GM18519 (cell line): ENCODE data around the gene LDHAL6A.

Experiments
- ATAC-seq: cut with Tn5 transposase; IDR thresholded peaks from one replicate; pipeline ENCODE4 v1.9.1; 2021; ENCODE audit warnings: mild to moderate bottlenecking, moderate library complexity; ENCODE audit not compliant: unreplicated experiment, low FRiP score

LDHAL6A gene

DNA sequence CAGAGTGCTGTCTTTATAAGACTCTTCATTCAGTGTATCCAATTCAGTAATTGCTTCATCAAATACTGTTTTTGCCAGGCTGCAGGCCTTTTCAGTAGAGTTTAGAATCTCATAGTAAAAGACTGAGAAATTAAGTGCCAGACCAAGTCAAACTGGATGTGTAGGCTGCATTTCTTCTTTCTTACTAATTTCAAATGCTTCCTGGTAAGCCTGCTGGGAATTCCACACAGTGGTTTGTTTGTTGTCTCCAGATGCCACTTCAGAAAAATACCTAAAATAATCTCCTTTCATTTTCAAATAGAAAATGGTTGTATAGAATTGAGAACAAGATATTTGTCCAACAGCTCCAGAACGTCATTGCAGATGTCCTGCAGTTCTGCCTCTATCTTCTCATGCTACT is 34.7 kb downstream of the LDHAL6A start:
- ATAC-seq, result no peak

DNA sequence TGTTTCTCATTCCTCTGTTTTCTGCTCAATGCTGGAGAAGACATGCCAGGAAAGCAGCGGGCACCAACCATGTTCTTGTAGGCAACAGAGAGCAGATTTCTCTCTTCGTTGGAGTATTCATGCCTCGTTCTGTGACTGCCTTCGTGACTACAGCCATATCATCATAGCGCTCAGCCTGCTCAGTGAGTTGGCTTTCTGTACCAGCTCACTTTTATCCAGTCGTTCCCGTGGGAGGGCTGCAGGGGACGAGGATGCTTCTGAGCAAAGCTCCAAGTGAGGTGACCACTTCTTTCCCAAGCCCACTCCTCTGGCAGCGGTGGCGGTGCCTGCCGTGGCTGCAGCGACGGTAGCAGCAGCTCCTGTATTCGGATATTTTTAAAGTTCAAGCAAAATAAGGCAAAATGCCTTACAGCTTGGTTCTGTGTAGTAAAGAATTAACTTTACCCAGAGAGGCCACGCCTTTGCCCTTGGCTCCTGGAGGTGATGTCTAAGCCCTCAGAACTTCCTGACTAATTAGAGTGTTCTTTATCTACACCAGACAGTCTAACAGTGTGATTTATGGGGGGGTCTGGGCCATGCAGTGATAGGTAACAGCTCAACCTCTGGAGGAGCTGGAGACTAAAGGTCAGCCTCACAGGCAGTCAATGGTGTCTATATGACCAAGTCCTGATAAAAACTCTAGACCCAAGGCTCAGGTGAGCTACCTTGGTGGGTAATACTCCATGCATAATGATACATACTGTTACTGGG is 35.3 kb downstream of the LDHAL6A start:
- no peak for ATAC-seq

GRCh38 chr11:18491924-18492323 is 36.3 kb downstream of the LDHAL6A start:
- no peak for ATAC-seq

DNA sequence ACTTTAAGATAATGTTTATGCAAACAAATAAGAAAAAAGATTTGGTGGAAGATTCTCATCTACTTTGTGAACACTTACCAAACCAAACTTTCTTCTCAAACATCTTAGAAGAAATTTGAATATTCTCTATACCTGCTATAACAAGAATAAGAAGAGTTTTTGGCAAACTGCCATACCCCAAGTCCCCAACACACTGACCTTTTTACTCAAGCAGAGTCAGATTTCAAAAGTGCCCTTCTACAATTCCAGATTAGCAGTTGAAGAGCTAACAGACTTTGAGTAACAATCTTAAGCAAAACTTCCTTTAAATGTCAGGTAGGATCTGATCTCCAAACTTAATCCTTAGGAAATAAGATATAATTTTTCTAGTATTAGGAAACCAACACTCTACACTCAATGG is 37.2 kb downstream of the LDHAL6A start:
- ATAC-seq, result no peak

DNA sequence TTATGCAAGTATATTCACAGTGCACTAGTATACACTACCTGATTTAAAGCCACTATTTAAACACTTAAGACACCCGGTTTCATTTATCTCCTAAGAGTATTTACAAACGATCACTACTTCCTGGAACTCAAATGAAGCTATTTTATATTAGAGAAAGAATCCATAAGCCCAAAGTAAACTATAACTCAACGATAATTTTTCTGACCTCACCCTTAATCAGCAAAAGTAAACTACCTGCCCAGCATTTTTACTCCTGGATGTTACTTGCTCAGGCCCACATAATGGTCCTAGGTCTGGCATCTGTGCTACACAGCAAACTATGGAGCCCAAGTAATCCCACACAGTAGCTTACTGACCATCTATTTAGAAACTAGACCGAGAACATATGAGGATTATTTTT is 37.7 kb downstream of the LDHAL6A start:
- ATAC-seq, result no peak

DNA sequence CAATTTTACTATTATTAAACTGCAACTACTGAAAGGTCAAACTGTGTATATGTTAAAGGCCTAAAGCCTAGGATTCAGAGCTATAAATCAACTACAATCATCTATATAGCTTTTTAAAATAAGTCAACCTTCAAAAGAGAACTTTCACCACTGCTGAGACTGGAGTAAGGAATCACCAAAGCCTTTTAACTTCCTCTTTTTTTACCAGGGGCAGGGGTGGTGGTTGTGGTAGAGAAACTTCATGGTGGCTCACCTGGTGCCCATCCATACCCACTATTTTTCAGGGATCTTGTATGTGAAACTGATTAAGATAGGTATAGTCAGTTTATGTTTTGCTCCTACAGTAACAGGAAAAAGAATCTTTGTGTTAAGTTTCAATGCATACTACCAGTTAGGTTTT is 39.6 kb downstream of the LDHAL6A start:
- ATAC-seq, result no peak

- ATAC-seq, result no peak
Measured at GRCh38 chr11:18495703-18496102, 40.0 kb downstream of the LDHAL6A start.

DNA sequence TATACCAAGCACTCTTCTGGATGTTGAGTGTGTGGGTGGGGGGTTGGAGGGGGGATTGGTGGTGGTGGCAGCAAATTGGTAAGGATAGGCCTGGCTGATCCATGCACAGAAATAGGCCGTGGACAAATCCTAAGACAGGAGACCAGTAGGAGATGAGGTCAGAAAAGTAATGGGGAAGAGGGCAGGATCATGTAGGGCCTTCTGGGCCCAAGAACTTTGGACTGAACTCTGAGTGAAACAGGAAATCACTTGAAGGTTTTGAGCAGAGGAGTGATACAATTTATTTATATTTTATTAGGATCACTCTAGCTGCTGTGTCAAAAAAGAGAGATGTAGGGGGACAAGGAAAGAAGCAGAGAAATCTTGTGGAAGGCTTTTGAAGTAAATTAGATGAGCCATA is 42.4 kb downstream of the LDHAL6A start:
- no peak for ATAC-seq

- ATAC-seq, result no peak
Measured at GRCh38 chr11:18501629-18502028, 46.0 kb downstream of the LDHAL6A start.

GRCh38 chr11:18502352-18502751 is 46.7 kb downstream of the LDHAL6A start:
- ATAC-seq, result no peak

DNA sequence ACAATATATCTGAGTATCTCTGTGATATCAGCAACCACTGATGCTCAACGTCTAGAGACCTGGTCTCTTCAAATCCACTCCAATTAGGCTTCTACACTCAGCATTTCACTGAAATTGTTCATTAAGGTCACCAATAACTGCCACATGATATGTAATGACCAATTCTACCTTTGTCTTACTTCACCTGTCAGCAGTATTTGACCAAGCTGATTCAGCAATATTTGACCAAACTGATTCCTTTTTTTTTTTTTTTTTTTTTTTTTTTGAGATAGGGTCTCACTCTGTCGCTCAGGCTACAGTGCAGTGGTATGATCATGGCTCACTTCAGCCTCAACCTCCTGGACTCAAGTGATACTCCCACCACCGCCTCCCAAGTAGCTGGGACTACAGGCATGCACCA is 65.5 kb downstream of the LDHAL6A start:
- ATAC-seq, result no peak

DNA sequence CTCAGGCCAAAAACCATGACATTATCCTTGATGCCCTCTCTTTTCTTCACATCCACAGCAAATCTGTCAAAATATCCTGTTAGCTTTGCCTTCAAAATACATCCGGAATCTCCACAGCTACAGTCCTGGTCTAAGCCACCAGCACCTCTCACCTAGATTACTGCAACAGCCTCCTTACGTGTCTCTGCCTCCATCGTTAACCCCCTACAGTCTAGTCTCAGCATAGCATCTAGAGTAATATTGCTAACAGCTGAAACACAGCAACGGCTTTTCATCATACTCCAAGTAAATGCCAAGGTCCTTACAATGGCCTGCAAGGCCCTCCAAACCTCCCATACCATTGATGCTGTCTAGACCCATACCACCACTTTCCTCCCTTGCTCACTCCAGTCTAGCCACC is 66.7 kb downstream of the LDHAL6A start:
- no peak for ATAC-seq

DNA sequence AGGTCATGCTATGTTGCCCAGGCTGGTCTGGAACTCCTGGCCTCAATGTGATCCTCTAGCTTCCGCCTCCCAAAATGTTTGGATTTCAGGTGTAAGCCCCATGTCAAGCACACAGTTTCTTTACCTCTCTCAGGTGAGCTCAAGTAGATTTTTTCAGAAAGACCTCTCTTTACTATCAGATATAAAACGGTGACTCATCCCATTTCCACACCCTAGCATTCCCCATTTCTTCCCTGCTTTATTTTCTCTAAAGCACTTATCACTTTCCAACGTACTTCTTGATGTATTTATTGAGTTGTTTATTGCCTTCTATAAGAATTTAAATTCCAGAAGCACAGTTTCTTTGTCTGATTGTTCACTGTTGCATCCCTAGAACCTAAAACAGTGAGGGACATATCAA is 67.4 kb downstream of the LDHAL6A start:
- no peak for ATAC-seq

DNA sequence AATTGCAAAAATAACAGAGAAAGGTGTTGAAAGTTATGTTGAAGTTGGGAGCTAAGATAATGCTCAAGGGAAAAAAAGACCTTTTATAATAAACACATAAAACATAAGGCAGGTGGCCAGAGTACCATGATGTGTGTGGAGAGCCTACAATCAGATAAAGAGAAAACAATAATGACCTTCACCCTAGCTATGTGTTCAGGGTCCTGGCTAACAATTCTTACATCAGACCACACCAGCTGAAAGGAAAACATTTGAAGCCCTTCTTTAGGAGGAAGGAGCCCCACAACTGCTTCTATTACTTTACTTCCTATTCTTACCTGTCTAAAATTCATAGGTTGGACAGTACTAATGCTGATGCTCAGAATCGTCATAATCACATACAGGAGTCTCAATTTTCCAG is 68.6 kb downstream of the LDHAL6A start:
- ATAC-seq, result no peak

DNA sequence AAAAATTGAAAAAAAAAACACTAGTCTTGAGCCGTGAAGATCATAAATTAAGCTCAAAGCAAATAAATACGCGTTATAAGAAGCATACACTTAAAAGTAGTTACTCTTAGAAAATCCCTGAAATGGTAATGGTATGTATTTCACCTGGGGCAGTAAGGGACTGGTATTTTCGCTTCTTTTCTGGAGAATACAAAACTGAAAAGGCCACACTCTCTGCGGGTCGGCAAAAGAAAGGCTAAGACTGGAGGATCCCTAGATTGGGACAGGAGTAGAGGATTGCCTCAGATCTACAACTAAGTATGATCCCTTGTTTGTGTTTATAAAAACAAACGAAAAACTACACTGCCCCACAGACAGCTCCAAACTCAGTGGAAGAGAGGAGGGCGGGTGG is 70.5 kb downstream of the LDHAL6A start:
- no peak for ATAC-seq

DNA sequence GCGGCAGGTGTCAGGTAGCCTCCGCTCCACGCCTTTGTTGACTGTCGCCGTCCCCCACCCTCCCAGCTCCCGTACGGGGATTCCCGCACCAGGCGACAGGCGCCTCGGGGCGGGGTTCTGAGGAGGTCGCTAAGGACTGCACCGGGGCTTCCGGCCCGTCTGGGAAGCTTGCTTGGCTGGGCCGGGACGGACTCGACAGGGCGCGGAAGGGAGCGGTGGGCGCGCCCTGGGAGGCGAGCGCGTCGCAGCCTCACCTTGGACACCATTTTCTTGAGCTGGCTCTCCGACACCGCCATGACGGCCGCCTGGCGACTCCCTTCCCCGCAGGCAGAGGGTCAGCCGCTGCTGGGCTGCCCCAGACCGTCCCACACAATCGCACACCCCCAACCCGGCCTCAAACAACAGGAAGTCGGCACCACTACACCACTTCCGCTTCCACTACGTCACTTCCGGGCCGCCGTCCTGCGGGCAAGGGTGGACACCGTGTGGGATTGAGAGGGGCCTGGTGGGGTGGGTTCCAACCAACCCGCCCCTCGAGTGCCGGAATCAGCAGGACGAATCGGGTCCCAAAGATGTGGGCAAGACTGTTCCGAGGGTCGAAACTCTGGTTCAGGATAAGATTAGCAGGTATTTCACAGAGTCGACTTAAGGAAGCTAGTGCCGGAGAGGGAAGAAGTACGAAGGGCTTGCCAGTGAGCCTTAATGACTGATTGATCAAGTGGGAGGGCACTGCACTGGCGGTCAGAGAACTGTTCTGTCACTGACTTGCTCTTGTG is 71.1 kb downstream of the LDHAL6A start, which contains the start of gene TSG101:
Gene TSG101 (minus strand): TSS at position 422 of the 776 bp plus-strand sequence. CDS start 126 bp downstream, at position 296.
- ATAC-seq, result peak; percentile 86

- no peak for ATAC-seq
Measured at GRCh38 chr11:18527512-18527911, 71.9 kb downstream of the LDHAL6A start.
